ENCODE data around the gene SEC61A2.

The SEC61A2 gene

GRCh38 chr10:12207114-12207513 lies 77.6 kb downstream of the SEC61A2 start:
- Histone ChIP-seq H2BK15ac (ENCODE audit: low read depth, poor library complexity, severe bottlenecking) (no peak overlapping the region), H3K9ac (ENCODE audit: low read length) (no peak overlapping the region), H2BK5ac (ENCODE audit: low read depth, low read length, poor library complexity, severe bottlenecking) (no peak overlapping the region), H3K4me1 (ENCODE audit: control insufficient read depth, insufficient read depth, low read depth, low read length) (no peaks in the 10 kb centered on the region), H2AK5ac (ENCODE audit: low read length, severe bottlenecking) (no peak overlapping the region), H2BK12ac (ENCODE audit: low read length in 2 of 2) (no peak overlapping the region), H3K4ac (ENCODE audit: low read depth in 1 of 2, low read length in 2 of 2) (no peak overlapping the region), H2AFZ (ENCODE audit: low read depth, low read length) (no peak overlapping the region), H3K23ac (ENCODE audit: low read length in 2 of 2) (no peak overlapping the region), H3K27me3 (ENCODE audit: control insufficient read depth in 1 of 2, insufficient read depth in 1 of 2, low read length in 2 of 2) (no peaks in the 10 kb centered on the region), H3K14ac (ENCODE audit: low read length in 2 of 2) (no peak overlapping the region), H3K9me3 (ENCODE audit: control insufficient read depth, low read length) (no peaks in the 10 kb centered on the region), H2BK120ac (ENCODE audit: low read depth, low read length) (no peak overlapping the region), H3K4me3 (ENCODE audit: insufficient read depth in 1 of 2, low read depth in 1 of 2, low read length in 2 of 2) (no peak overlapping the region), H3K18ac (ENCODE audit: low read depth in 1 of 2, low read length in 2 of 2) (no peak overlapping the region), H4K8ac (ENCODE audit: low read length) (no peak overlapping the region), H3K79me1 (replicated peaks; ENCODE audit: low read length, poor library complexity, severe bottlenecking) (peaks cover 32% of the 10 kb centered on the region), H3K27ac (ENCODE audit: low read length, poor library complexity, severe bottlenecking) (no peak overlapping the region), H3K36me3 (ENCODE audit: control insufficient read depth in 1 of 2, insufficient read depth in 2 of 2, low read depth in 1 of 2, low read length in 2 of 2) (peaks cover 39 to 81% of the 10 kb centered on the region in 2 experiments), H3K4me2 (ENCODE audit: low read length, poor library complexity, severe bottlenecking) (no peak overlapping the region), H4K91ac (ENCODE audit: low read length) (no peak overlapping the region)
- no CpG with 5 or more reads among the region's 3 CpGs for WGBS
- DNase-seq, result no peak

GRCh38 chr10:12208460-12208859 lies 79.0 kb downstream of the SEC61A2 start:
- Histone ChIP-seq H3K14ac (ENCODE audit: low read length in 2 of 2) (no peak overlapping the region), H4K8ac (ENCODE audit: low read length) (no peak overlapping the region), H3K4me3 (ENCODE audit: insufficient read depth in 1 of 2, low read depth in 1 of 2, low read length in 2 of 2) (no peak overlapping the region), H3K36me3 (ENCODE audit: control insufficient read depth in 1 of 2, insufficient read depth in 2 of 2, low read depth in 1 of 2, low read length in 2 of 2) (peaks cover 35 to 80% of the 10 kb centered on the region in 2 experiments), H2BK12ac (ENCODE audit: low read length in 2 of 2) (no peak overlapping the region), H2BK15ac (ENCODE audit: low read depth, poor library complexity, severe bottlenecking) (no peak overlapping the region), H2BK5ac (ENCODE audit: low read depth, low read length, poor library complexity, severe bottlenecking) (no peak overlapping the region), H3K4me2 (ENCODE audit: low read length, poor library complexity, severe bottlenecking) (no peak overlapping the region), H2BK120ac (ENCODE audit: low read depth, low read length) (no peak overlapping the region), H3K27ac (ENCODE audit: low read length, poor library complexity, severe bottlenecking) (no peak overlapping the region), H3K18ac (ENCODE audit: low read depth in 1 of 2, low read length in 2 of 2) (no peak overlapping the region), H4K91ac (ENCODE audit: low read length) (no peak overlapping the region), H3K27me3 (ENCODE audit: control insufficient read depth in 1 of 2, insufficient read depth in 1 of 2, low read length in 2 of 2) (no peaks in the 10 kb centered on the region), H3K4me1 (ENCODE audit: control insufficient read depth, insufficient read depth, low read depth, low read length) (no peaks in the 10 kb centered on the region), H3K9ac (ENCODE audit: low read length) (no peak overlapping the region), H3K9me3 (ENCODE audit: control insufficient read depth, low read length) (no peaks in the 10 kb centered on the region), H3K79me1 (replicated peaks; ENCODE audit: low read length, poor library complexity, severe bottlenecking) (peaks cover 27% of the 10 kb centered on the region), H3K23ac (ENCODE audit: low read length in 2 of 2) (no peak overlapping the region), H3K4ac (ENCODE audit: low read depth in 1 of 2, low read length in 2 of 2) (no peak overlapping the region), H2AFZ (ENCODE audit: low read depth, low read length) (no peak overlapping the region), H2AK5ac (ENCODE audit: low read length, severe bottlenecking) (no peak overlapping the region)
- over 99% methylated on average over 5 of the region's 5 CpGs for WGBS
- no peak for DNase-seq

- Histone ChIP-seq H2BK120ac (ENCODE audit: low read depth, low read length) (no peak overlapping the region), H3K36me3 (ENCODE audit: control insufficient read depth in 1 of 2, insufficient read depth in 2 of 2, low read depth in 1 of 2, low read length in 2 of 2) (peaks cover 30 to 82% of the 10 kb centered on the region in 2 experiments), H3K23ac (ENCODE audit: low read length in 2 of 2) (no peak overlapping the region), H3K4ac (ENCODE audit: low read depth in 1 of 2, low read length in 2 of 2) (no peak overlapping the region), H3K4me3 (ENCODE audit: insufficient read depth in 1 of 2, low read depth in 1 of 2, low read length in 2 of 2) (no peak overlapping the region), H4K8ac (ENCODE audit: low read length) (no peak overlapping the region), H3K79me1 (replicated peaks; ENCODE audit: low read length, poor library complexity, severe bottlenecking) (peaks cover 24% of the 10 kb centered on the region), H2AFZ (ENCODE audit: low read depth, low read length) (no peak overlapping the region), H3K9me3 (ENCODE audit: control insufficient read depth, low read length) (no peaks in the 10 kb centered on the region), H2BK15ac (ENCODE audit: low read depth, poor library complexity, severe bottlenecking) (no peak overlapping the region), H3K14ac (ENCODE audit: low read length in 2 of 2) (no peak overlapping the region), H3K4me2 (ENCODE audit: low read length, poor library complexity, severe bottlenecking) (no peak overlapping the region), H2BK5ac (ENCODE audit: low read depth, low read length, poor library complexity, severe bottlenecking) (no peak overlapping the region), H3K9ac (ENCODE audit: low read length) (no peak overlapping the region), H4K91ac (ENCODE audit: low read length) (no peak overlapping the region), H3K27me3 (ENCODE audit: control insufficient read depth in 1 of 2, insufficient read depth in 1 of 2, low read length in 2 of 2) (no peaks in the 10 kb centered on the region), H2AK5ac (ENCODE audit: low read length, severe bottlenecking) (no peak overlapping the region), H3K4me1 (ENCODE audit: control insufficient read depth, insufficient read depth, low read depth, low read length) (no peaks in the 10 kb centered on the region), H3K18ac (ENCODE audit: low read depth in 1 of 2, low read length in 2 of 2) (no peak overlapping the region), H3K27ac (ENCODE audit: low read length, poor library complexity, severe bottlenecking) (no peak overlapping the region), H2BK12ac (ENCODE audit: low read length in 2 of 2) (no peak overlapping the region)
- no peak for DNase-seq
- 91% methylated on average over 1 of the region's 3 CpGs for WGBS
Measured at GRCh38 chr10:12212454-12212853, 83.0 kb downstream of the SEC61A2 start.

- no peak overlapping the region for H2BK120ac ChIP-seq (ENCODE audit: low read depth, low read length)
- WGBS, result 93% methylated on average over 2 of the region's 3 CpGs
- H3K4ac ChIP-seq (ENCODE audit: low read depth in 1 of 2, low read length in 2 of 2), result no peak overlapping the region
- peaks cover 19% of the 10 kb centered on the region for H3K79me1 ChIP-seq (replicated peaks; ENCODE audit: low read length, poor library complexity, severe bottlenecking)
- H3K9me3 ChIP-seq (ENCODE audit: control insufficient read depth, low read length), result no peaks in the 10 kb centered on the region
- H3K4me2 ChIP-seq (ENCODE audit: low read length, poor library complexity, severe bottlenecking), result no peak overlapping the region
- no peak overlapping the region for H2AK5ac ChIP-seq (ENCODE audit: low read length, severe bottlenecking)
- H2BK12ac ChIP-seq (ENCODE audit: low read length in 2 of 2), result no peak overlapping the region
- no peak overlapping the region for H2BK5ac ChIP-seq (ENCODE audit: low read depth, low read length, poor library complexity, severe bottlenecking)
- no peak overlapping the region for H3K4me3 ChIP-seq (ENCODE audit: insufficient read depth in 1 of 2, low read depth in 1 of 2, low read length in 2 of 2)
- H3K4me1 ChIP-seq (ENCODE audit: control insufficient read depth, insufficient read depth, low read depth, low read length), result no peaks in the 10 kb centered on the region
- no peak overlapping the region for H3K14ac ChIP-seq (ENCODE audit: low read length in 2 of 2)
- H4K8ac ChIP-seq (ENCODE audit: low read length), result no peak overlapping the region
- H2BK15ac ChIP-seq (ENCODE audit: low read depth, poor library complexity, severe bottlenecking), result no peak overlapping the region
- peak overlapping the region; percentile 75 for H3K9ac ChIP-seq (ENCODE audit: low read length)
- no peak overlapping the region for H2AFZ ChIP-seq (ENCODE audit: low read depth, low read length)
- no peak overlapping the region for H4K91ac ChIP-seq (ENCODE audit: low read length)
- no peak overlapping the region for H3K23ac ChIP-seq (ENCODE audit: low read length in 2 of 2)
- H3K18ac ChIP-seq (ENCODE audit: low read depth in 1 of 2, low read length in 2 of 2), result no peak overlapping the region
- peaks cover 32 to 76% of the 10 kb centered on the region in 2 experiments for H3K36me3 ChIP-seq (ENCODE audit: control insufficient read depth in 1 of 2, insufficient read depth in 2 of 2, low read depth in 1 of 2, low read length in 2 of 2)
- no peaks in the 10 kb centered on the region for H3K27me3 ChIP-seq (ENCODE audit: control insufficient read depth in 1 of 2, insufficient read depth in 1 of 2, low read length in 2 of 2)
- no peak overlapping the region for H3K27ac ChIP-seq (ENCODE audit: low read length, poor library complexity, severe bottlenecking)
- DNase-seq, result no peak
Measured at GRCh38 chr10:12213621-12214020, 84.1 kb downstream of the SEC61A2 start.
